Measurements from ENCODE around the gene GON4L. TPM values are rescaled to one million over a fixed set of nuclear protein-coding genes. Genes with fewer than 3 reads are reported as not detected.

GON4L gene
- total RNA-seq, 1 donor from 2014 or later = 35.1 TPM

Small RNAs within 50 kb of the gene (small RNA-seq; reads per million reads assigned to genes)
- gene RF00015 = not detected

Other genes with a start within 250 kb of the GON4L start
- gene MSTO1, start 247.0 kb downstream of the GON4L start, total RNA-seq = 26.2 TPM
- 393 TPM for gene YY1AP1, start 168.4 kb downstream of the GON4L start, total RNA-seq
- gene DAP3, start 168.1 kb downstream of the GON4L start, total RNA-seq = 41.0 TPM
- 188 TPM for gene SYT11, start 2.4 kb upstream of the GON4L start, total RNA-seq
- 32.0 TPM for gene RIT1, start 54.1 kb upstream of the GON4L start, total RNA-seq
- 37.6 TPM for gene KHDC4, start 77.2 kb upstream of the GON4L start, total RNA-seq
- gene RXFP4, start 84.4 kb upstream of the GON4L start, total RNA-seq = not detected
- gene ARHGEF2, start 121.3 kb upstream of the GON4L start, total RNA-seq = 129 TPM
- gene SSR2, start 163.7 kb upstream of the GON4L start, total RNA-seq = 193 TPM
- gene UBQLN4, start 196.6 kb upstream of the GON4L start, total RNA-seq = 25.9 TPM
- 30.7 TPM for gene LAMTOR2, start 197.6 kb upstream of the GON4L start, total RNA-seq
- not detected for gene RAB25, start 203.9 kb upstream of the GON4L start, total RNA-seq
- gene MEX3A, start 225.3 kb upstream of the GON4L start, total RNA-seq = 42.4 TPM